Measurements from ENCODE around the gene FGFRL1.

Gene FGFRL1

GRCh38 chr4:967113-968104 lies 44.0 kb upstream of the FGFRL1 start:
- Histone ChIP-seq H3K9ac (ENCODE audit: low read length) (no peak overlapping the region), H3K27me3 (ENCODE audit: low read depth, low read length) (no peaks in the 10 kb centered on the region), H3K27ac (ENCODE audit: low read length) (no peak overlapping the region), H3K4me3 (ENCODE audit: low read length) (no peak overlapping the region), H3K79me2 (ENCODE audit: low read length) (no peaks in the 10 kb centered on the region), H3K4me1 (ENCODE audit: low read length) (peaks cover 5% of the 10 kb centered on the region; the same call in 1 of the 2 replicates), H3K9me3 (ENCODE audit: insufficient read depth, low read length) (no peaks in the 10 kb centered on the region), H2AFZ (ENCODE audit: low read depth, low read length) (no peak overlapping the region), H3K4me2 (ENCODE audit: low read length) (no peak overlapping the region), H4K20me1 (ENCODE audit: insufficient read depth, low read length) (no peaks in the 10 kb centered on the region), H3K36me3 (replicated peaks; ENCODE audit: low read depth, low read length) (no peaks in the 10 kb centered on the region)
- TF ChIP-seq EZH2phosphoT487 (IDR thresholded peaks at IDR 0.05; ENCODE audit: low read depth), result no peak

GRCh38 chr4:968221-968620 lies 43.2 kb upstream of the FGFRL1 start:
- no peaks in the 10 kb centered on the region for H3K79me2 ChIP-seq (ENCODE audit: low read length)
- no peak overlapping the region for H3K4me2 ChIP-seq (ENCODE audit: low read length)
- H3K4me1 ChIP-seq (ENCODE audit: low read length), result peaks cover 5% of the 10 kb centered on the region; the same call in 1 of the 2 replicates
- no peaks in the 10 kb centered on the region for H3K36me3 ChIP-seq (replicated peaks; ENCODE audit: low read depth, low read length)
- no peaks in the 10 kb centered on the region for H4K20me1 ChIP-seq (ENCODE audit: insufficient read depth, low read length)
- TF ChIP-seq EZH2phosphoT487 (IDR thresholded peaks at IDR 0.05; ENCODE audit: low read depth), result no peak
- TF ChIP-seq, protein P1, sequence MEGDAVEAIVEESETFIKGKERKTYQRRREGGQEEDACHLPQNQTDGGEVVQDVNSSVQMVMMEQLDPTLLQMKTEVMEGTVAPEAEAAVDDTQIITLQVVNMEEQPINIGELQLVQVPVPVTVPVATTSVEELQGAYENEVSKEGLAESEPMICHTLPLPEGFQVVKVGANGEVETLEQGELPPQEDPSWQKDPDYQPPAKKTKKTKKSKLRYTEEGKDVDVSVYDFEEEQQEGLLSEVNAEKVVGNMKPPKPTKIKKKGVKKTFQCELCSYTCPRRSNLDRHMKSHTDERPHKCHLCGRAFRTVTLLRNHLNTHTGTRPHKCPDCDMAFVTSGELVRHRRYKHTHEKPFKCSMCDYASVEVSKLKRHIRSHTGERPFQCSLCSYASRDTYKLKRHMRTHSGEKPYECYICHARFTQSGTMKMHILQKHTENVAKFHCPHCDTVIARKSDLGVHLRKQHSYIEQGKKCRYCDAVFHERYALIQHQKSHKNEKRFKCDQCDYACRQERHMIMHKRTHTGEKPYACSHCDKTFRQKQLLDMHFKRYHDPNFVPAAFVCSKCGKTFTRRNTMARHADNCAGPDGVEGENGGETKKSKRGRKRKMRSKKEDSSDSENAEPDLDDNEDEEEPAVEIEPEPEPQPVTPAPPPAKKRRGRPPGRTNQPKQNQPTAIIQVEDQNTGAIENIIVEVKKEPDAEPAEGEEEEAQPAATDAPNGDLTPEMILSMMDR (IDR thresholded peaks at IDR 0.05; ENCODE audit: low read depth, low read length), result no peak
- H3K4me3 ChIP-seq (ENCODE audit: low read length), result no peak overlapping the region
- H2AFZ ChIP-seq (ENCODE audit: low read depth, low read length), result no peak overlapping the region
- no peaks in the 10 kb centered on the region for H3K27me3 ChIP-seq (ENCODE audit: low read depth, low read length)
- no peak overlapping the region for H3K9ac ChIP-seq (ENCODE audit: low read length)
- no peak overlapping the region for H3K27ac ChIP-seq (ENCODE audit: low read length)
- H3K9me3 ChIP-seq (ENCODE audit: insufficient read depth, low read length), result no peaks in the 10 kb centered on the region

DNA sequence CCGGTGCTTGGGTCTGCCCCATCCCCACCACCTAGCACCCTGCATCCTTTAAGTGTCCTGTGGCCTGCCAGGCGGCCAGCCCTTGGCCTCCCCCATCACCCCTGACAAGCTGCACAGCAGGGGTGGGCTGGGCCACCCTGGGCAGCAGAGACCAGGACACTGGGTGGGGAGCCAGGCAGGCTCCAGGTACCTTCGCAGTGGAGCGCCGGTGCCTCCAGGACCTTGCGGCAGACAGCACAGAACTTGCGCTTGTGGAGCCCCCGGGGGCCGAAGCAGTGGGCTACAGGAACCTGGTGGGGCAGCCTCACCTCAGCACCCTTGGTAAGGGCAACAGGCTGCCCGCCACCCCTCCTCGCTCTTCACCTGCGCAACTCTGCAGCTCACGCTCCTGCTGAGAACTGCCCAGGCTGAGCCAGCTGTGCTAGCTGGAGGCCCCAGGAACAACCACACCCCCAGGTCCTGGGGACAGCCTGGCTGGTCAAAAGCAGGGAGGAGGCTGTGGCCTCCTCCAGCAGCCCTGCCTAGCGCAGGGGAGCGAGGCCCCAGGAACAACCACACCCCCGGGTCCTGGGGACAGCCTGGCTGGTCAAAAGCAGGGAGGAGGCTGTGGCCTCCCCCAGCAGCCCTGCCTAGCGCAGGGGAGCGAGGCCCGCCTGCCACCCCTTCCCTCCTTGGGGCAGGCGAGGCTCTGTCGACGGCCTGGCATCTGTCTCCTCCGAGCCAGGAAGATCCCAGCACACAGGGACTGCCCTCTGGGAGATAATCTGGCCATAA lies 42.6 kb upstream of the FGFRL1 start:
- TF ChIP-seq EZH2phosphoT487 (IDR thresholded peaks at IDR 0.05; ENCODE audit: low read depth), result no peak
- TF ChIP-seq, protein P1 (IDR thresholded peaks at IDR 0.05; ENCODE audit: low read depth, low read length), result no peak
- Histone ChIP-seq H3K4me2 (ENCODE audit: low read length) (no peak overlapping the region), H3K36me3 (replicated peaks; ENCODE audit: low read depth, low read length) (no peaks in the 10 kb centered on the region), H3K9ac (ENCODE audit: low read length) (no peak overlapping the region), H2AFZ (ENCODE audit: low read depth, low read length) (no peak overlapping the region), H3K27ac (ENCODE audit: low read length) (no peak overlapping the region), H3K27me3 (ENCODE audit: low read depth, low read length) (no peaks in the 10 kb centered on the region), H3K4me3 (ENCODE audit: low read length) (no peak overlapping the region), H4K20me1 (ENCODE audit: insufficient read depth, low read length) (no peaks in the 10 kb centered on the region), H3K9me3 (ENCODE audit: insufficient read depth, low read length) (no peaks in the 10 kb centered on the region), H3K79me2 (ENCODE audit: low read length) (no peaks in the 10 kb centered on the region), H3K4me1 (ENCODE audit: low read length) (peaks cover 5% of the 10 kb centered on the region; the same call in 1 of the 2 replicates)

GRCh38 chr4:970046-970745 lies 41.2 kb upstream of the FGFRL1 start:
- no peaks in the 10 kb centered on the region for H3K27me3 ChIP-seq (ENCODE audit: low read depth, low read length)
- no peaks in the 10 kb centered on the region for H4K20me1 ChIP-seq (ENCODE audit: insufficient read depth, low read length)
- no peak overlapping the region for H3K4me2 ChIP-seq (ENCODE audit: low read length)
- no peak for TF ChIP-seq EZH2phosphoT487 (IDR thresholded peaks at IDR 0.05; ENCODE audit: low read depth)
- TF ChIP-seq, protein P1 (IDR thresholded peaks at IDR 0.05; ENCODE audit: low read depth, low read length), result no peak
- H3K36me3 ChIP-seq (replicated peaks; ENCODE audit: low read depth, low read length), result no peaks in the 10 kb centered on the region
- no peaks in the 10 kb centered on the region for H3K79me2 ChIP-seq (ENCODE audit: low read length)
- no peak overlapping the region for H3K27ac ChIP-seq (ENCODE audit: low read length)
- H3K9me3 ChIP-seq (ENCODE audit: insufficient read depth, low read length), result no peaks in the 10 kb centered on the region
- H3K9ac ChIP-seq (ENCODE audit: low read length), result no peak overlapping the region
- H2AFZ ChIP-seq (ENCODE audit: low read depth, low read length), result no peak overlapping the region
- peaks cover 5% of the 10 kb centered on the region; the same call in 1 of the 2 replicates for H3K4me1 ChIP-seq (ENCODE audit: low read length)
- H3K4me3 ChIP-seq (ENCODE audit: low read length), result no peak overlapping the region
